HG03103 (cell line): ENCODE measurements around the gene MAP4K1.
"Not testable (repeated sequence)": the region's sequence is repeated elsewhere in the genome, so short reads cannot be mapped to it uniquely, and the experiment has no call there.

ENCODE experiments used
- ATAC-seq: cut with Tn5 transposase; IDR thresholded peaks from one replicate; pipeline ENCODE4 v1.9.1; 2021; ENCODE audit warnings: low read depth; ENCODE audit not compliant: unreplicated experiment

MAP4K1 gene

DNA sequence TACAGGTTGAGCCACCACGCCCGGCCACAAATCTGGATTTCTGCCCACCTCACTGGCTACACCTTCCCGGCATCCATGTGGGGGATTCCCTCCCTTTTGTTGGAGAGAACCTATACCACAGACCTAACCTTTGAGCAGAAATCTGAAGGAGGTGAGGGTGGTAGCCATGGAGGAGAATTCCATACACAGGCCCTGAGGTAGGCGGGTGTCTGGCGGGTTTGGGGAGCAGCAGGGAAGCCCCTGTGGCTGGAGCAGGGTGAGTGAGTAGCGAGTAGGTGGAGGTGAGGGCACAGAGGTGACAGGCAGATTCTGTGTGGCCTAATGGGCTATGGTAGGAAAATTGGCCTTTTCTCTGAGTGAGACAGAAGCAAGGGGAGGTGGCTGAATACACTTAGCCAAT is 11.8 kb upstream of the MAP4K1 start:
- no peak for ATAC-seq

DNA sequence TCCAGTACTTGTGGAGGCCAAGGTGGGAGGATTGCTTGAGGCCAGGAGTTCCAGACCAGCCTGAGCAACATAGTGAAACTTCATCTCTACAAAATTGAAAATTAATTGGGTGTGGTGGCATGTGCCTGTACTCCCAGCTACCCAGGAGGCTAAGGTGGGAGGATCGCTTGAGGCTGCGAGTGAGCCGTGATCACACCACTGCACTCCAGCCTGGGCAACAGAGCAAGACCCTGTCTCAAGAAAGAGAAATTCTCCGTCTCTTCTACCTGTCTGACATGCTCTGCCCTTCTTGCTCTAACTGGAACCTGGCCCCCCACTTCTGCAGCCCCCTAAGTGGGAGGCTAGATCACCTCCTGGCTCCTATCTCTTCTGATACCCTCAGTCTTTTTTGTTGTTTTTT is 8.6 kb upstream of the MAP4K1 start:
- no peak for ATAC-seq

DNA sequence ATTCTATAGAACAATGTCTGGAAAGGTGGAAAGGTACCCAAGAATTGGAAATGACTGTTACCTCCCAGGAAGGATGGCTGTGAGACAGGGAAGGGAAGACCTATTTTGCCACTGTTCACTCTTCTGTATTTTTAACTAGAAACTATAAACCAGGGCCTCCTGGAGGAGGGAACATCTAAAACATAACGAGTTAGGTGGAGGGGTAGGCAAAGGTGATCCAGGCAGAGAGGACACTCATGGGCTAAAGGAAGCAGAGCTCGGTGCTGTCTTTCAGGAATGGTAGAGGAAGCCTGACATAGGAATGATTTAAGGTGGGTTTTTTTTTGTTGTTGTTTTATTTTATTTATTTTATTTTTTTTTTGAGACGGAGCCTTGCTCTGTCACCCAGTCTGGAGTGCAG is 7.1 kb upstream of the MAP4K1 start:
- ATAC-seq, result no peak

DNA sequence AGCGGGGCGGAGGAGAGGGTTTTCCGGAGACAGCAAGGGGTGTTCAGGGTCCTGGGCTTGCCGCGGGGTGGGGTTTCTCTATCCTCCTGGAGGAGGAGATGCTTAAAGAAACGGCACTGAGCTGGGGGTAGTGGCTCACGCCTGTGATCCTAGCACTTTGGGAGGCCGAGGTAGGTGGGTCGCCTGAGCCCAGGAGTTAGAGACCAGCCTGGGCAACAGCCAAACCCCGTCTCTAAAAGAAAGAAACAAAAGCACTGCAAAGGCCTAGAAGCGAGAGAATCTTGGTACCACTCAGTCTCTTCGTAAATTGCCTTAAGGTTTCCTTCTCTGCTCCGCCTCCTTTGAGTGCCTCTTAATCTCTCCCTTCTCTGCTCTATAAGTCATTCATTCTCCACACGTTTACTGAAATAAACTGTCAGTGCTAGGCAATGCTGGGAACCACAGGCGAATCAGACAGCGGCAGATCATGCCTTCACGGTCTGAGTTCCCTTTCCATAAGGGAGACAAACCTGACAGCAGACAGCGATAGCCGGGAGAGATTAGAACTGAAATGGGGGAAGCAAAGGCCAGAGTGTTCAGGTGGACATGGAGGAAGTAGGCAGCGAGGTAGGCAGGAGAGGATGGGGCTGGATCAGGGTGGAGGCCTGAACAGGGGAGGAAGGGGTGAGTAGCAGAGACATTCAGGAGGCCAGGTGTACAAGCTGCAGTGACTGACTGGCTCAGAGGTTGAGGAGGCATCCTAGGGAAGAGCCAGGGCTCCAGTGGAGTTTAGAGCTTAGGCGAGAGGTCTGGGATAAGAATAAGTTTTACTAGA is 1.8 kb upstream of the MAP4K1 start:
- no peak for ATAC-seq

DNA sequence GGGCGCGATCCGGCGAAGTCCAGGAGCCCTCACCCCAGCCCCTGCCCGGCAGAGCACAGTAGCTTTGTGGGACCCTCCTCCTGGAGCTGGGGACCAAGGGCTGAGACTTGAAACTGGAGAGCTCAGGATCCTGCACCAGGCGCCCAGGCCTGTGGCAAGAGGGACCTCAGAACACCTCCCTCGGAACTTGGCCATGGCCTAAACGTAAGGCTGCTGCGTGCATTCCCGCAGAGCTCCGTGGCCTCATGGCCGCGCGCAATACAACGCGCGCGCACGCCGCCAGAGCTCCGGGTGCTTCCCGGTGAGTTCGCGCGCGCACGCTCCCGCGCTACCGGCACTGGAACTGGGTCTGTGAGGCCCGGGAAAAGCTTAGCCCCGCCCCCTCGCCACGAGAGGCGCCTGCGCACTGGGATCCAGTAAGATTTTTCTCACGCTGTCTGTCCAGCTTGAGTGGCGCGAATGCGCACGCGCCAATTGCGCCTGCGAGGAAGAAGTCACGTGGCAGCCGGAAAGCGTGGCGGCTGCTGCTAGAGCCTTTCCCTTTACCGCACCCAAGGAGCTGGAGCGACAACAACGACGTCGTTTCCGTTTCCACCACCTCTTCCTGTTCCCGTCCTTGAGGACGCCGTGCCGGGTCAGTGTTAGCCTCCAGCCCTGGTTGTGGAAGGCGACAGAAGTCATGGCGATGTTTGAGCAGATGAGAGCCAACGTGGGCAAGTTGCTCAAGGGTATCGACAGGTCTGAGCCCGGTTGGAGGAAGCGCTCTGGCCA is 1.0 kb upstream of the MAP4K1 start, which contains the start of gene EIF3K:
EIF3K (plus strand) TSS at position 599 of the 771 bp plus-strand sequence; CDS start at position 680, 81 bp downstream.
- ATAC-seq, result peak; percentile 48

DNA sequence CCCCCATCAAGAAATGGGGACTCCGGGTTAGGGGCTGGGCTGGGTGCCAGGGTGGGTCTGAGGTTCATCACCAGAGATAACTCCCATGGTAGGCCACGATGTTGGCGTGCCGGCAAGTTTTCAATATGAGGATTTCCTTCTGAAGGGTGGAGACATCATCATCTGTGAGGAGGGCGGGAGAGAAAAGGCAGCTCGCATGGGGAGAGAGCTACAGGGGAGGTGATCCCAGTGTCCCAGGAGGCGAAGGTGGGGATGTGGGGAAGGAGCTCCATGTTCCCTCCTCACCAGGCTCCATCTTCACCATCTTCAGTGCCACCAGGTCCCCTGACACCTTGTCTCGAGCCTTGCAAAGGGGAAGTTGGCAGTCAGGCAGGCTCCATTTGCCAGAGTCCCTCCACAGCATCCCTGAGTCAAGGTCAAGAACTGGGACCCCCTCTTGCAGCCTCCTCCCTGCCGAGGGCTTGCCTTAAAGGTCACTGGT is 430 bp downstream of the MAP4K1 start:
- no peak for ATAC-seq

DNA sequence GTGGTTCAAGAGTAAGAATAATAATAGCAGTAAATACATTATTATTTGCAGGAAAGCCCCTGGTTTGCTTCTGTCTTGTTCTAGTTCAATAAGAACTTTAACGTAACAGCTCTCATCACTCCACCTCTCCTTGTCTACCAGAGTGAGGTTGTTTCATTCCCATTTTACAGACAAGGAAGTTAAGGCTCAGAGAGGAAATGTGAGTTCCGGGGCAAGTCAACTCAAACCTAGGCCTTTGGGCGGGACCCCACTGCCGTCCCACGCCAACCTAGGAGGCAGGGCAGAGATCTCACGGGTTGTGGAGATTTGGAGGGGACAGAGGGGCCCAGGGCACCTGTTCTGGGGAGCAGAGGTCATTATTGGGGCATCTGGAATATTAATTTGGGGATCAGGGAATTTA is 1.5 kb downstream of the MAP4K1 start:
- ATAC-seq, result no peak

DNA sequence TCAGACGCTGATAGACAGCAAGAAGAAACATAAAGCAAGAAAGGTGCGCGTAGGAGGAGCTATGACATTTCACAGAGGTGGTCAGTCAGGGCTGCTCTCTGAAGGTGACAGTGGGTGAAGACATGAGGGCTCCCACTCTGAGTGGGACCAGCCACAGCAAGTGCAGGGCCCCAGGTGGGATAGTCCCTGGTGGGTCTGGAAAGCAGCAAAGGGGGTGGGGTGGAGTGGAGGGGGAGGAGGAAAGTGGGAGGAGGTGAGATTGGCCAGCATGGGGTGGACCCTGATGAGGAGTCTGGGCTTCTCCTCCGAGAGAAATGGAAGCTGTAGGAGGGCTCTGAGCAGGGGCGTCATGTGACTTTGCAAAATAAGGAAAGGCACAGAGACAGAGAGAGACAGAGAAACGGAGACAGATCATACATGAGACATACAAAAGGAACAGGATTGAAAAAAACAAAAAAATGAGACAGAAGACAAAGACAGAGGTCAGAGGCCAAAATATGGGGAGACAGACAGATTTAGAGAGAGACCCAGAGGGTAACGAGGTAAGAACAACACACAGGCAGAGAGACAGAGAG is 2.7 kb downstream of the MAP4K1 start:
- ATAC-seq, result no peak

DNA sequence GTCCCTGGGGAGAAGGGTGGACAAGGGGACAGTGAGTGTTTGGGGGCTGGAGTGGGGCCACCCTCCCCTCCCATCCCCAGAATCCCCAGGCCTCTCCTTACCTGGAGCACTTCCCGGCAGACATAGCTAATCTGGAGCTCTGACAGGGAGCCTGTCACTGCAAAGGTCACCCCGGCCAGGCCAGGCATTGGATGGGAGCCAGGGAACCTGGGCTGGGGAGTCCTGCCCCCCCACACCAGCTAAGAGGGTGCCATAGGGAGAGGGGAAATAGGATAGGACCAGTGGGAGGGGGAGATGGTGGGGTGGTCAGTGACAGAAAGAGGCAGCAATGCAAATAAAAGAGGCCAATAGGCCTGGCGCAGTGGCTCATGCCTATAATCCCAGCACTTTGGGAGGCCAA is 3.5 kb downstream of the MAP4K1 start:
- ATAC-seq, result no peak

DNA sequence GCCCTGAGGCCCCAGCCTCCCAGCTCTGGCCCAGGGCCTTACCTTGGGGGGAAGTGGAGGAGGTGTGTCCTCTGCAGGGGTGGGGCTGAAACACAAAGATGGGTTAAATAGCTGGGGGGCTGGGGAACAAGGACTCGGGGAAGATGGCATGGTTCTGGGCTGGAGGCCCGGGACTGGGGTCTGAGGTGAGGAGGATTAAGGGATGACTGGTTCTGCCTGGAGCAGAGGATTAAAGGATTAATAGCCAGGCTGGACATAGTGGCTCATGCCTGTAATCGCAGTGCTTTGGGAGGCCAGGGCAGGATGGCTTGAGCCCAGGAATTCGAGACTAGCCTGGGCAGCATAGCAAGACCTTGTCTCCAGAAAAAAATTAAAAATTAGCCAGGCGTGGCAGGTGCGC is 11.6 kb downstream of the MAP4K1 start:
- no peak for ATAC-seq

DNA sequence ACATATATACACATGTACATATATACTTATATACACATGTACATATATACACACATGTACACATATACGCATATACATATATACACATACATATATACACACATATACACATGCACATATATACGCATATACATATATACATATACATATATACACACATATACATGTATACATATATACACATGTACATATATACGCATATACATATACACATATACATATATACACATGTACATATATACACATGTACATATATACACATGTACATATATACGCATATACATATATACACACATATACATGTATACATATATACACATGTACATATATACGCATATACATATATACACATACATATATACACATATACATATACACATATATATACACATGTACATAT is 14.9 kb downstream of the MAP4K1 start:
- ATAC-seq, result not testable (repeated sequence)

DNA sequence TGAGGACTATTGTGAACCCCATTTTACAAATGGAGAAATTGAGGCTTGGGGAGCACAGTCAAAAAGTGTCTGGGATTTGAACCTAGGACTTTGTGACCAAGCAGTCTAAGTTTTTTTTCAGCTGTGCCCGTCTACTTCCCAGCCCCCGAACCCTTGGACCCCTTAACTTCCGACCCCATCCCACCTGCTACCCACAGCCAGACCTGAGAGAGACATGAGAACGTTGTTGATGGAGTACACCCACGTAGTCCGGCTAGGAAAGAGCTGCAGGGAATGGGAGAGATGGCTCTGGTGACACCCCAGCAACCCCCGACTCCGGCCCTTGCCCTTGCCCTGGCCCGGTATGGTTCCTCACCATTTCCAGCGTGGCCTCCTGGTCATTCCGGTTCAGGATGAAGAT is 18.0 kb downstream of the MAP4K1 start:
- ATAC-seq, result no peak

DNA sequence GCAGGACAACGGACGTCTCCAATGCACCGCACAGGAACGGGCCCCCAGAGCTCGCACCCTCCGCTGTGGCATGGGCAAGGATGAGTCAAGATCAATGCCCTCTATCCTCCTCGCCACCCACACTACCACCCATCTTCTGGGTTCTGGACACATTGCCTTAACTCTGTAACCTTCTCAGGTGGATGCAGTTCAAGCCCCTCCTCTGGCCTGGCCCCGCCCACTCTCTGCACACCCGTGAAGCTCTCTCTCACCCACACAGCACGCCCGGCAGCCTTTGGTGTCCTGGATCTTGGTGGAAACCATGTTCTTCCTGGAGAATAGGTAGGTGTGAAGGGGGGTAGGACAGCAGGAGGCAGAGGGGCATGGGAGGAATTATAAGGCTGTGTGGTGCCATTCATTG is 20.7 kb downstream of the MAP4K1 start:
- ATAC-seq, result no peak

DNA sequence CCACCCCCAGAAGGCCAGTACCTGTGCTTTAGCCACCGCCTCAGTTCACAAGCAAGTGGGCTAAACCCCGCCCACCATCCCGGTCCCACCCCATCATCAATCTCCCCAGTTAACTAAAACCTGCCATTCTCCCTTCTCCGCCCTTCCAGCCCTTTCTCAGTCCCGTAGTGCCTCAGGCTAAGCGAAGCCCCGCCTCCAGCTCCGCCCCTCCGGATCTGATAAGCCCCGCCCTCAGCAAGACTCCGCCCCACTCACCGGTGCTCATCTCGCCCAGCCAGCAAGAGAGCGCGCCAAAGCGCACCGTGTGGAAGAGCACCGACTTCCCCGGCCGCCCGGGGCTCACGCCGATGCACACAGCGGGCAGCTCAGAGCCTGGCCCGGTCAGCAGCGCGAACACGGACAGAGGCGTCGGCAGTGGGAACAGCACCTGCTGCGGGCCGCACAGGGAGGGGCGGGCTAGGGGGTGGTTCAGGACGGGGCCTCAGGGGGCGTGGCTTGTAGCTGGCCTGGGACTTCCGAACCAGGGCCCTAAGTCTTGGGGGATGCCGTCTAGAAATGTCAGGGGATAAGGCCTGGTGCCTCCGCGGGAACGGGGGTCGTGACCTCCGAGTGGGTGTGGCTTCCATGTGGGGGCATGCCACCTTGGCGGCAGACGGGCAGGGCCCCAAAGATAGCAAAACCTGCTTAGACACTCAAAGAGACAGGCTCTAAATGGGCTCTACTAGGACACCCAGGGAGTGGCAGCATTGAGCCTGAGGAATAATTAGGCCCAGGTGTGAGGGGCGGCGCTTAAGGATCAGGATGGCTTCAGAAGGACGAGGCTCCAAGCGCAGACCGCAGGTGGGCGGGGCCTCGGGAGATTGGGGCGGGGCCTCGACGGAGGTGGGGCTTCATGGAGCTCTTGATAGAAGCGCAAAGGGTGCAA is 21.4 kb downstream of the MAP4K1 start:
- ATAC-seq, result no peak

DNA sequence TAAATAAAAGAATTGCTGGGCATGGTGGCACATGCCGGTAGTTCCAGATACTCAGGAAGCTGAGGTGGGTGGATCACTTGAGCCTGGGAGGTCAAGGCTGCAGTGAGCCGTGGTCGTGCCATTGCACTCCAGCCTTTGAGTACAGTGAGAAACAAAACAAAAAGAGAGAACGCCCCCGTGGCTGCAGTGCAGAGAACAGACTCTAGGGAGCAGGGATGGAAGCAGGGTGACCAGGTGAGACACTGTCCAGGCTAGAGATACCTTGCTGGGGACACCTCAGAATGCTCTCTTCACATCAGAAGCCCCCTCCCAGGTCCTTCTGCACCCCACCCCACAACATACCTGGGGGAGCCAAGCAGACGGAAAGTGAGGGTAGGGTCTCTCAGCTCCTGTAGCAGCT is 24.8 kb downstream of the MAP4K1 start:
- ATAC-seq, result no peak

DNA sequence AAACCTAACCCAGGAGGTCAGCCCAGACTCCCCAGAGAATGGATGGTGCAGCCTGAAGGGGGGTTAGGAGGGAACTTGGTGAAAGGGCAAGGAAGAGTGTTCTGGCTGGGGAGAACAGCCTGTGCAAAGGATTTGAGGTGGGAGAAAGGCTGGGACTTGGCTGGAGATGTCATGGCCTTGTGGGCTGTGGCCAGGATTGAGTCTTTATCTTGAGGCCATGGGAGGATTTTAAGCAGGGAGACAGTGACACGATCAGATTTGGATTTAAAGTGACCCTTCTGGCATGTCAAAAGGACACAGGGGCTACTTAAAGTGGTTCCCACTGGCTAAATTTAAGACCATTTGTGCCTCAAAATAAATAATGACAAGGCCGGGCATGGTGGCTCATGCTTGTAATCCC is 29.7 kb downstream of the MAP4K1 start:
- ATAC-seq, result no peak

DNA sequence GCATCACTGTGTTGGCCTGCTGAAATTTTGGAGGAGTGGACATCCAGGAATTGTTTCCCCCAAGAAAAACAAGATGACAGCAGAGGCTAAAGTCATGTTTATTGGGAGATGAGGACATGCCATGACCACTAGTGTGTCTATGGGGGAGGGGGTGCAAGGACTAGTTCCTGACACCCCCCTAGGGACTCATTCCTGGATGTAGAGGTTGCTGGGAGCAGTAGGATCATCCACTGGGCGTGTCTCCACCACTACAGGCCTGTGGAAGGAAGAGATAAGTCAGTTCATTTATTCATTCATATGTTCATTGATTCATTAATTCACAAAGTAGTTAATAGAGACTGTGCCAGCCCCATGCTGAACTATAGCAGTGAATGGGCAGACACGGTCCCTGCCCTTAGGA is 30.2 kb downstream of the MAP4K1 start:
- ATAC-seq, result no peak

DNA sequence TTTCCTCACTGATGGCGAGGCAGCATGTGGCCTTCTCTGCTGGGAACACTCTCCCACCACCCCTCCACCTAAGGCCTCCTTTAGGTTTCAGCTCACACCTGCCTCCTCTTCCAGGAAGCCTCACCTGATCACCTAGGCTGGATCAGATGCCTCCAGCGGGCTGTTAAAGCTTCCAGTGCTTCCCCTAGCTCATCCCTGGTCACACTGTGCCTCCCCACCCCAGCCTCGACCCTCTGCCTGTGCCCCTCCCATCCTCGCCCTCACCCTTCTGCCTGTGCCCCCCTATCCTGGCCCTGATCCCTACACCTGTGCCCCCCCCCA is 33.8 kb downstream of the MAP4K1 start:
- no peak for ATAC-seq

DNA sequence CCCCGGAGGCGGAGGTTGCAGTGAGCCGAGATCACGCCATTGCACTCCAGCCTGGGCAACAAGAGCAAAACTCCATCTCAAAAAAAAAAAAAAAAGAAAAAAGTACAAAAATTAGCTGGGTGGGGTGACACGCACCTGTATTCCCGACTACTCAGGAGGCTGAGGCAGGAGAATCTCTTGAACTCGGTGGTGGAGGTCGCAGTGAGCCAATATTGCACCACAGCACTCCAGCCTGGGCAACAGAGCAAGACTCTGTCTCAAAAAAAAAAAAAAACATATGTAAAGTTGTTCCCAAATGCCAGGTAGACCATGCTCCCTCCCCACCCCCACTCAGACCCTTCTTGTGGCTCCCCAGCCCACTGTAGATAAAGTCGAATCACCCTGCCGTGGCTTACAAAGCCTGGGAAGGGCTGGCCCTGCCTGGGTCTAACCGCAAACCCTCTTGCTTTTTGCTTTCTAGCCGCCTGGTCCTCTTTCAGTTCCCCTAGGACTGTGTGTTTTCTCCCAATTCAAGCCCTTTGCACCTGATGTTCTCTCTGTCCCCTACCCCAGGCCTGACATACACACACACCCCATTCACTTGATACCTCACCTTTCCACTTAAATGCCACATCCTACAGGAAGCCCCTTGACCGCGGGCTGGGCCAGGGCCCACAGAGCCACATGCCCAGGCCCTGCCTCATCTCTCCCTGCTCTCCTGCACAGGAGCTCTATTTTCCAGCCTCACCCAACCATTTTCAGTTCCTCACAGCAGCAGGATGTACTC is 34.4 kb downstream of the MAP4K1 start:
- no peak for ATAC-seq

DNA sequence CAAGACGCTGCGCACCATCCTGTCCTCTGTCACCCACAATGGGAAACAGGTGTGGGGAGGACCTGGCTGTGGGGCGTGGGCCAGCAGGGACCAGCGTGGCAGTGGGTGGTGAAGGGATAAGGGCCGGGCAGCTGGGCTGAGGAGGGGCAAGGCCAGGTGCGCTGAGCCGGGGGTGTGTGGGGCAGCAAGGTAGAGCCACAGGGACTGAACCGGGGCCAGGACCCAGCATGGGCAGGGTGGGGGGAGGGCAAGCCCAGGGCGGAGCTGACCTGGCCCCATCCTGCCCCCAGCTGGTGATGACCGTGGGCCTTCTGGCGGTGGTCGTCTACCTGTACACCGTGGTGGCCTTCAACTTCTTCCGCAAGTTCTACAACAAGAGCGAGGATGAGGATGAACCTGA is 37.7 kb downstream of the MAP4K1 start:
- no peak for ATAC-seq
